ENCODE measurements around the gene EGR4. TPM values are rescaled to one million over a fixed set of nuclear protein-coding genes. Genes with fewer than 3 reads are reported as not detected.
A peak's percentile ranks its signal among the peaks of the same experiment; 100 is the strongest.

EGR4 gene
- total RNA-seq, 4 donors from 2014 or later: not detected

DNA sequence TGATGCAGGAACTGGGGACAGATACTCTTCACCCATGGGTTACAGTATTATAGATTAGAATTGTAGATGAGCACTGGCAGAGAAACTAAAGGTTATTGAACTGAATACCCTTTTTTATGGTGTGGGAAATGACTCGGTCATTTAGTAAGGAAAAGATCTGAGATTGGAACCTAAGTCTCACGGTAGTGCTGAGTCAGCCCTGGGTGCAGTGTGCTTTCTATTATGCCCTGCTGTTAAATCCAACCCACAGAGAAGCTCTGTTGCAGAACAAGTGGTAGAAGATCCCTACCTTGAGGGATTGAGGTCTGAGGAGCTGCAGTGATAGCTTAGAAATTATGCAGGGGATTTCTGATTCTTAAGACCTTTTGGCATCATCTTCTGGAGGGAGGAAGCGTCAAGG, 46.5 kb downstream of the EGR4 start:
- no peak for TF ChIP-seq POLR2A (IDR thresholded peaks at IDR 0.05)
- no peak for TF ChIP-seq CTCF (IDR thresholded peaks at IDR 0.05)
- no peak overlapping the region for H3K4me3 ChIP-seq (ENCODE audit: low read depth, poor library complexity, severe bottlenecking)
- intact Hi-C loops (cut with DNase I; ENCODE audit: low total_unique reads): no loop called here
- no peak for DNase-seq (ENCODE audit: low spot score in 2 of 2)
- 82 to 86% methylated on average over 3 of the region's 3 CpGs for WGBS, 2 donors

DNA sequence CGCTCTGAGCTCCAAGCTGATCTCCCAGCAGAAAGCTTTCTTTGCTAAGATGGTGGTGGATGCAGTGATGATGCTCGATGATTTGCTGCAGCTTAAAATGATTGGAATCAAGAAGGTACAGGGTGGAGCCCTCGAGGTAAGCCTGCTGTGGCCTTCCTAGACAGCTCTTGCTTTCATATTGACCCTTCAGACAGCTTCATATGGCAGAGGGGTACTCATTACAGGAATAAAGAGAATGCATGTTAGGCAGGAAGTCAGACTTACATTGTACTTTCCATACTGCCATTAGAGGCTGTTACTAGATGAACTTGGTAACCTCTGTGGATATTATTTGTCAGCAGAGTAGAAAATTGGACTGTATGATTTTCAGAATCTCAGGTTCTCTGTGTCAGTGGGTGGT, 48.8 kb downstream of the EGR4 start:
- WGBS, 2 donors: 88 to 90% methylated on average over 3 of the region's 3 CpGs
- no peak overlapping the region for H3K4me3 ChIP-seq (ENCODE audit: low read depth, poor library complexity, severe bottlenecking)
- TF ChIP-seq CTCF (IDR thresholded peaks at IDR 0.05) (no peak), POLR2A (IDR thresholded peaks at IDR 0.05) (no peak)
- intact Hi-C loops (cut with DNase I; ENCODE audit: low total_unique reads): no loop called here
- peak in 1 of 2 donors; percentile 4 for DNase-seq (ENCODE audit: low spot score in 2 of 2)

DNA sequence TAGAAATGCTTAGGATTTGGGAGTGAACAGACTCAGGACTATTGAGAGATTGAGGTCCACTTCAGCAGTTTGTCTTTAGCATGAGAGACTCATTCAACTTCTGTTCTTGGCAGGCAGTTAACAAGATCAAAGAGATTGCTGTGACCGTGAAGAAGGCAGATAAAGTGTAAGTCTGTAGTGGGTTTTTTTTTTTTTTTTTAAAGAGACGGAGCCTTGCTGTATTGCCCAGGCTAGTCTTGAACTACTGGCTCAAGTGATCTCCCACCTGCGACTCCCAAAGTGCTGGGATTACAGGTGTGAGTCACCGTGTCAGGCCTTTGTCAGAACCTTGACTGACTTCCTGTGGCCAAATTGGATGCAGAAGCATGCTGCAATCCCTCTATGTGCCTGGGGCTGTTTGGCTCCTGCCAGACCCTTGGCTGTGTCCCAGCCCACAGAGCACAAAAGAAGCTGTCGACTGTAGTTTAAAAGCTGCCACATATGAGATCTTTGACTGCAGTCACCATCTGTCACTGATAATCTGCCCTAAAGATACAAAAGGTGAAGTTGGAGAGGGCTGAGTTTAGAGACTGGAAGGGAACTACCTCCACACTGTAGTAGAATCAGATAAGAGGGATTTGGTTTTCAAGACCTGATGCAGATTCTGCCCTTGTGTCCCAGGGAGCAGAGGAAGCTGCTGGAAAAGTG, 49.3 kb downstream of the EGR4 start:
- WGBS, 2 donors: 19 to 22% methylated on average over 5 of the region's 5 CpGs
- H3K4me3 ChIP-seq (ENCODE audit: low read depth, poor library complexity, severe bottlenecking): no peak overlapping the region
- no peak for TF ChIP-seq CTCF (IDR thresholded peaks at IDR 0.05)
- TF ChIP-seq POLR2A (IDR thresholded peaks at IDR 0.05): no peak
- intact Hi-C loops (cut with DNase I; ENCODE audit: low total_unique reads): no loop called here
- DNase-seq (ENCODE audit: low spot score in 2 of 2): no peak

Other genes starting within 250 kb of the EGR4 start
- 10 to 100 TPM in 3 of 4 donors, 1 to 10 TPM in 1; 8.4 to 18.3 (median 15.3) TPM for gene SFXN5, start 221.8 kb downstream of the EGR4 start, total RNA-seq
- 10 to 100 TPM; 35.7 to 43.7 (median 42.0) TPM for gene RAB11FIP5, start 180.6 kb downstream of the EGR4 start, total RNA-seq
- not detected for gene NOTO, start 91.0 kb downstream of the EGR4 start, total RNA-seq
- gene SMYD5, start 79.3 kb downstream of the EGR4 start, total RNA-seq: 10 to 100 TPM in 2 of 4 donors, 1 to 10 TPM in 2; 9.6 to 18.1 (median 12.8) TPM
- 10 to 100 TPM in 3 of 4 donors, 1 to 10 TPM in 1; 9.7 to 30.2 (median 23.3) TPM for gene PRADC1, start 60.3 kb downstream of the EGR4 start, total RNA-seq
- gene CCT7, start 59.2 kb downstream of the EGR4 start, total RNA-seq: 100 to 1,000 TPM; 141 to 173 (median 156) TPM
- 1 to 10 TPM; 2.9 to 4.1 (median 3.3) TPM for gene FBXO41, start 9.1 kb downstream of the EGR4 start, total RNA-seq
- gene ALMS1, start 92.3 kb upstream of the EGR4 start, total RNA-seq: 10 to 100 TPM; 10.1 to 17.6 (median 14.3) TPM

All from lower leg skin (tissue), 4 donors.